CMK (cell line): ENCODE results near the gene TCN2.
"Not testable (repeated sequence)": the region's sequence is repeated elsewhere in the genome, so short reads cannot be mapped to it uniquely, and the experiment has no call there.

Experiments
- DNase-seq: peaks from one replicate; pipeline ENCODE4 v3.0.0-alpha.2; 2010; ENCODE audit warnings: low read depth

Gene TCN2

GRCh38 chr22:30610299-30610698 lies 3.3 kb downstream of the TCN2 start:
- DNase-seq: no peak

- DNase-seq: no peak
Observed at GRCh38 chr22:30611197-30611596, 4.2 kb downstream of the TCN2 start.

DNA sequence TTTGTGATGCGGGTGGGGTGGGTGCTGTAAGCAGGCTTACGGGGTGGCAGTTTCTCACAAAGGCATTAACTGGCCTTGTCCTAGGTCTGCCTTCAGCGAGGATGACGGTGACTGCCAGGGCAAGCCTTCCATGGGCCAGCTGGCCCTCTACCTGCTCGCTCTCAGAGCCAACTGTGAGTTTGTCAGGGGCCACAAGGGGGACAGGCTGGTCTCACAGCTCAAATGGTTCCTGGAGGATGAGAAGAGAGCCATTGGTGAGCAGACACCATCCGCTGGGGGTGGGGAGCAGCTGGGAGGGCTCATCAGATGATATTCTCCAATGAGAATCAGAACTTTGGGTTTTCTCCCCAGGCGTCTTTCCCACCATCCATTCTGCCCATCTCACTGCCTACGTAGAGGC lies 5.8 kb downstream of the TCN2 start:
- no peak for DNase-seq

DNA sequence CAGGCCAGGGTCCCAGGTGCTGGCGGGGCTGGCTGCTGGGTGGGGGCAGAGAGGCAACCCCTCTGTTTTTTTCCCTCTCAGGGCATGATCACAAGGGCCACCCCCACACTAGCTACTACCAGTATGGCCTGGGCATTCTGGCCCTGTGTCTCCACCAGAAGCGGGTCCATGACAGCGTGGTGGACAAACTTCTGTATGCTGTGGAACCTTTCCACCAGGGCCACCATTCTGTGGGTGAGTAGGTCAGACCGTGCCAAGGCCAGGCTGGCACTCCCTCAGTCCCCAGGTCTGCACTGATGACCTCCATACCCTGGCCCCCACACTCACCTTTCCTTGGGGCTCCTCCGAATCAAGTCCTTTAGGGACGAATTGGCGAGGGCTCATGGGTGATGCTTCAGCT lies 7.3 kb downstream of the TCN2 start:
- DNase-seq: no peak

DNA sequence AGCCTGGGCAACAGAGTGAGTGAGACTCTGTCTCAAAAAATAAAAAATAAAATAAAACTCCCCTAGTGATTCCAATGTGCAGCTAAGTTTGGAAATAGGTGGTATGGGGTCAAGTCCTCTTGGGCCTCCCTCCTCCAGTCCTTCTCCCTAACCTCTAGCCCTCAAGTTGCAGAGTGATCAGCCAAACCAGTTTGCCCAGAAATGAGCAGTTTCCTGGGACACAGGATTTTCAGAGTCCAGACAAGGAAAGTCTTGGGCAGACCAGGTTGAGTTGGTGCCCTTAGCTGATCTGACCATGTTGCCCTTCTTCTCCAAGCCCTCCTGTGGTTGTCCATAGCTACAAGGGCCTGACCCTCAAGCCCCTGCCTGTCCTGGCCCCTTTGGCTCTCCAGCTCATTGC lies 7.9 kb downstream of the TCN2 start:
- no peak for DNase-seq

DNA sequence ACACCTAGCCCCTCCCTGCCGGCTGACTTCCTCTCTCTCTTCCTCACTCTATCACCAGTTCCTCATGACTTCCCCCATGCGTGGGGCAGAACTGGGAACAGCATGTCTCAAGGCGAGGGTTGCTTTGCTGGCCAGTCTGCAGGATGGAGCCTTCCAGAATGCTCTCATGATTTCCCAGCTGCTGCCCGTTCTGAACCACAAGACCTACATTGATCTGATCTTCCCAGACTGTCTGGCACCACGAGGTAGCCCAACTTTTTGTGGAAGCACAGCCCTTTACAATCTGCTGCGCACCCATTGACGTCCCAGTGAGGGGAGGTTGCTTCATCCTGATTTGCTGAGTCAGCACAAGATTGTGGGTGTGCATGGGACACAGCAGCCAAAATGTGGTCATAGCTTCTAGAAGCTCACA lies 8.6 kb downstream of the TCN2 start:
- DNase-seq: no peak

- DNase-seq: no peak
Observed at GRCh38 chr22:30617819-30618218, 10.8 kb downstream of the TCN2 start.

GRCh38 chr22:30619909-30620308 lies 12.9 kb downstream of the TCN2 start:
- not testable (repeated sequence) for DNase-seq

- no peak for DNase-seq
Observed at GRCh38 chr22:30626413-30626812, 19.4 kb downstream of the TCN2 start.

DNA sequence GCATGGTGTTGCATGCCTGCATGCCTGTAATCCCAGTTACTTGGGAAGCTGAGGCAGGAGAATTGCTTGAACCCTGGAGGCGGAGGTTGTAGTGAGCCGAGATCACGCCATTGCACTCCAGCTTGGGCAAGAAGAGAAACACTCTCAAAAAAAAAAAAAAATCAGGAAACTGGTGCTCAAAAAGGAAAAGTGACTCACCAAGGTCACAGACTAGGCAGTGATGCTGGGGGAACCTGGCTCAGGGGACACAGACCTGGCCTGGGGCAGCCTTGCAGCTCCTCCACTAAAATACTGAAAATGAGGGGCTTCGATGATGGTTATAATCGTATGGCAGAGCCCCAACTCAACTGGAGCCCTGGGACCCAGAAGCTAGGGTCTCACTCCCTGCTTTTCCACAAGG lies 20.5 kb downstream of the TCN2 start:
- DNase-seq: no peak

DNA sequence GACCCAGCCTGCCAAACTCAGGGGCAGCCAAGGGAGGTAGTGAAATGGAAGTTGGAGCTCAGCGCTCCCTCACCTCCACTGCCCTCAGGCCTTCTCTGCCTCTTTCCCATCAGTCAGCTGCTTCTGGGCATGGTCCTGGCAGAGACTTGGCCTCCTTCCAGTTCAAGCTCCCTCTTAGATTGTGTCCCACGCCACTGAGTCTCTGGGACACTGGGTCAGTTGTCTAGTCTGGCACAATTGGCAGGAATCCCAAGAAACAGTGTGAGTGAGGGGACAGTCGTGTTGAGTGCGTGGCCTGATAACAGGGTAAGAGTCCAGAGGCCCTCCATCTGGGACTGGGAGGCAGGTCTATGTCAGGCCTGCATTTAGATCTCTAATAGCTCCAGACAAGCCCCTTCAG lies 21.5 kb downstream of the TCN2 start:
- DNase-seq: no peak

DNA sequence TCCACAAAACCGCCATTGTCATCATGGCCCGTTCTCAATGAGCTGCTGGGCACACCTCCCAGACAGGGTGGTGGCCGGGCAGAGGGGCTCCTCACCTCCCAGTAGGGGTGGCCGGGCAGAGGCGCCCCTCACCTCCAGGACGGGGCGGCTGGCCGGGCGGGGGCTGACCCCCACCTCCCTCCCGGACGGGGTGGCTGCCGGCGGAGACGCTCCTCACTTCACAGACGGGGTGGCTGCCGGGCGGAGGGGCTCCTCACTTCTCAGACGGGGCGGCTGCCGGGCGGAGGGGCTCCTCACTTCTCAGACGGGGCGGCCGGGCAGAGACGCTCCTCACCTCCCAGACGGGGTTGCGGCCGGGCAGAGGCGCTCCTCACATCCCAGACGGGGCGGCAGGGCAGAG lies 24.5 kb downstream of the TCN2 start:
- DNase-seq: not testable (repeated sequence)

GRCh38 chr22:30634471-30635233 lies 27.7 kb downstream of the TCN2 start:
- peak; percentile 66 for DNase-seq

GRCh38 chr22:30635273-30636225 lies 28.6 kb downstream of the TCN2 start, which contains the start of gene SLC35E4:
SLC35E4 (plus strand) TSS chr22:30635781; CDS start chr22:30636451, 670 bp downstream.
- peak; percentile 68 for DNase-seq

- no peak for DNase-seq
Observed at GRCh38 chr22:30636226-30637077, 29.5 kb downstream of the TCN2 start.

DNA sequence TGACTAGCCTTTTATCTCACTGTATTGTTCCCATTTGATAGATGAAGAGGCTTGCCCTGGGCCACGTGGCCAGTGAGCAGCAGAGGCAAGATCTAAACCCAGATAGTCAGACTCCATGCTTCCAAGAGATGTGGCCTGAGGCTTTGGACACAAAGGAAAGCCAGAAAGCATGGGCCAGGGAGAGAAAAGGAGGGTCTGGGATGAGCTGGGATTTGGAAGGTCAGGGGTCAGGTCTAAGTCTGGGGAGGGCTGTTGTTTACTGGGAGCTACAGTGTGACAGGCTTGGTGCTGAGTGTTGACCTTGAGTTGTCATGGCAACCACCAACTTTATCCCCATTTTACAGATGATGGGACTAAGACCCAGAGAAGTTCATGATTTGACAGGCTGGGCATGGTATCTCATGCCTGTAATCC lies 30.7 kb downstream of the TCN2 start:
- DNase-seq: no peak

DNA sequence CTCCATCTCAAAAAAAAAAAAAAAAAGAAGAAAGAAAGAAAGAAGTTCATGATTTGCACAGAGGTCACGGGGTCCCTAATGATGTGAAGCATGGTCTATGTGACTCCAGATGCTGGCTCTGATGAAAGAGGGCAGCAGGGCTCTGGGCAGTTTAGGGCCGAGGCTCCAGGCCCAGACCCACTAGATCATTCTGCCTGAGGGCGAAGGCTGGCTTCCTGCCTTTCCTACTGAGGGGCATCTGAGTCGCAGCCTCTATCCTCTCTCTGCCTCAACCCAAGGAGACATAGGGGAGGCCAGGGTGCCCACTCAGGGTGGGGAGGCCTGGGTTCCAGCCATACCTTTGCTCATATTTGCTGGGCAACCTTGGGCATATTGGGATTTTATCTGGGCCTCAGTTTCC lies 33.4 kb downstream of the TCN2 start:
- no peak for DNase-seq

DNA sequence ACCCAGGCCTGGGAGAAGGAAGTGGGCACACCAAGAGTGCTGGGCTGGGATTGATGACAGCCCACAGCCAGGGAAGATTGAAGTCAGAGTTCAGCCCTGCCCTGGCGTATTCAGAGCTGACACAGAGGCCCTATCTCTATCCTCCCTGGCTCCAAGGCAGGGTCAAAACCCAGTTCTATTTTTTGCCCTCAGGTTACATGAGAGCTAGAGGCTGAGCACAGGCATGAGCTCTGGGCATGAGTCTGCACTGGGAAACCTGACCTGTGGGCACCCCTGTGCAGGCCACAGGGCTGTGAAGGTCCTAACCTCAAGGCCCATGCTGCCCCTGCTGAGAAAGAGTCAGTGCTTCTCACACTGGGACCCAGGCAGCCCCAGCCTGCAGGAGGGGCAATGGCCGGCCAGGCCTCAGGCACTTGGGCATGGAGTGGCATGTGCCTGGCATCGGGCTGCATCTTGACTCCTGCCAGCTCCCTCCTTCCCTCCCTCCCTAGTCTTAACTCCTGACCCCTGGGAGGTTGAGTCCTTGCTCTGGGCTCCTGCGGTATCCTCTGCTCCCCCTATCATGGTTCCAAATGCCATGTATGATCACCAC lies 34.0 kb downstream of the TCN2 start:
- no peak for DNase-seq

- no peak for DNase-seq
Observed at GRCh38 chr22:30643055-30643875, 36.3 kb downstream of the TCN2 start.

DNA sequence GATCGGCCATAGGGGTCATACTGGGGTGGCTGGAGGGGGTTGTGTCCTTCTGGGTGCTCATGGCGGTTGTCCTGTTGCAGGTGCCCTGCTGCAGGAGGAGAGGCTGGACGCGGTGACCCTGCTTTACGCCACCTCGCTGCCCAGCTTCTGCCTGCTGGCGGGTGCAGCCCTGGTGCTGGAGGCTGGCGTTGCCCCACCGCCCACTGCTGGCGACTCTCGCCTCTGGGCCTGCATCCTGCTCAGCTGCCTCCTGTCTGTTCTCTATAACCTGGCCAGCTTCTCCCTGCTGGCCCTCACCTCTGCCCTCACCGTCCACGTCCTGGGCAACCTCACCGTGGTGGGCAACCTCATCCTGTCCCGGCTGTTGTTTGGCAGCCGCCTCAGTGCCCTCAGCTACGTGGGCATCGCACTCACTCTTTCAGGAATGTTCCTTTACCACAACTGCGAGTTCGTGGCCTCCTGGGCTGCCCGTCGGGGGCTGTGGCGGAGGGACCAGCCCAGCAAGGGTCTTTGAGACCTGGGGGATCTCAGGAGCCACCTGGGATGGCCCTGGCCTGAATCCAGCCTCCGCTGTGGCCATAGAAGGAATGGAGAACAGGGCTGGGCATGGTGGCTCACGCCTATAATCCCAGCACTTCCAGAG lies 39.7 kb downstream of the TCN2 start:
- no peak for DNase-seq
